ENCODE results near the gene PRDM15.

PRDM15 gene

GRCh38 chr21:41901782-41902181 lies 22.6 kb upstream of the PRDM15 start:
- H3K27ac ChIP-seq (ENCODE audit: poor library complexity, severe bottlenecking): no peak overlapping the region
- H3K27me3 ChIP-seq (ENCODE audit: insufficient read depth, poor library complexity, severe bottlenecking): no peaks in the 10 kb centered on the region
- H3K9me3 ChIP-seq (ENCODE audit: severe bottlenecking): no peaks in the 10 kb centered on the region
- no peak overlapping the region for H3K4me3 ChIP-seq (ENCODE audit: severe bottlenecking)
- TF ChIP-seq CTCF (IDR thresholded peaks at IDR 0.05; ENCODE audit: poor library complexity, severe bottlenecking): no peak
- ATAC-seq (ENCODE audit: low read depth) (no peak), DNase-seq (ENCODE audit: low spot score) (no peak)
- no peaks in the 10 kb centered on the region for H3K4me1 ChIP-seq (ENCODE audit: insufficient read depth, poor library complexity, severe bottlenecking)
- H3K36me3 ChIP-seq (ENCODE audit: low read depth): peaks cover 18% of the 10 kb centered on the region

- no peak for TF ChIP-seq CTCF (IDR thresholded peaks at IDR 0.05; ENCODE audit: poor library complexity, severe bottlenecking)
- ATAC-seq (ENCODE audit: low read depth) (no peak), DNase-seq (ENCODE audit: low spot score) (no peak)
- no peak overlapping the region for H3K4me3 ChIP-seq (ENCODE audit: severe bottlenecking)
- no peaks in the 10 kb centered on the region for H3K27me3 ChIP-seq (ENCODE audit: insufficient read depth, poor library complexity, severe bottlenecking)
- no peak overlapping the region for H3K27ac ChIP-seq (ENCODE audit: poor library complexity, severe bottlenecking)
- no peaks in the 10 kb centered on the region for H3K9me3 ChIP-seq (ENCODE audit: severe bottlenecking)
- no peaks in the 10 kb centered on the region for H3K4me1 ChIP-seq (ENCODE audit: insufficient read depth, poor library complexity, severe bottlenecking)
- peaks cover 18% of the 10 kb centered on the region for H3K36me3 ChIP-seq (ENCODE audit: low read depth)
Observed at GRCh38 chr21:41901099-41901498, 22.0 kb upstream of the PRDM15 start.

- Histone ChIP-seq H3K4me3 (ENCODE audit: severe bottlenecking) (no peak overlapping the region), H3K36me3 (ENCODE audit: low read depth) (peaks cover 24% of the 10 kb centered on the region), H3K27ac (ENCODE audit: poor library complexity, severe bottlenecking) (no peak overlapping the region), H3K4me1 (ENCODE audit: insufficient read depth, poor library complexity, severe bottlenecking) (peaks cover 1% of the 10 kb centered on the region), H3K9me3 (ENCODE audit: severe bottlenecking) (no peaks in the 10 kb centered on the region), H3K27me3 (ENCODE audit: insufficient read depth, poor library complexity, severe bottlenecking) (no peaks in the 10 kb centered on the region)
- DNase-seq (ENCODE audit: low spot score): no peak
- no peak for TF ChIP-seq CTCF (IDR thresholded peaks at IDR 0.05; ENCODE audit: poor library complexity, severe bottlenecking)
- no peak for ATAC-seq (ENCODE audit: low read depth)
Observed at GRCh38 chr21:41900401-41900800, 21.3 kb upstream of the PRDM15 start.

GRCh38 chr21:41899426-41900202 lies 20.5 kb upstream of the PRDM15 start:
- DNase-seq (ENCODE audit: low spot score): no peak
- H3K9me3 ChIP-seq (ENCODE audit: severe bottlenecking): no peaks in the 10 kb centered on the region
- ATAC-seq (ENCODE audit: low read depth): no peak
- H3K4me1 ChIP-seq (ENCODE audit: insufficient read depth, poor library complexity, severe bottlenecking): peaks cover 4% of the 10 kb centered on the region
- peaks cover 26% of the 10 kb centered on the region for H3K36me3 ChIP-seq (ENCODE audit: low read depth)
- no peak overlapping the region for H3K27ac ChIP-seq (ENCODE audit: poor library complexity, severe bottlenecking)
- no peaks in the 10 kb centered on the region for H3K27me3 ChIP-seq (ENCODE audit: insufficient read depth, poor library complexity, severe bottlenecking)
- no peak overlapping the region for H3K4me3 ChIP-seq (ENCODE audit: severe bottlenecking)
- TF ChIP-seq CTCF (IDR thresholded peaks at IDR 0.05; ENCODE audit: poor library complexity, severe bottlenecking): no peak

GRCh38 chr21:41898998-41899397 lies 19.9 kb upstream of the PRDM15 start:
- Histone ChIP-seq H3K4me3 (ENCODE audit: severe bottlenecking) (no peak overlapping the region), H3K36me3 (ENCODE audit: low read depth) (peaks cover 26% of the 10 kb centered on the region), H3K4me1 (ENCODE audit: insufficient read depth, poor library complexity, severe bottlenecking) (peaks cover 4% of the 10 kb centered on the region), H3K27me3 (ENCODE audit: insufficient read depth, poor library complexity, severe bottlenecking) (no peaks in the 10 kb centered on the region), H3K9me3 (ENCODE audit: severe bottlenecking) (no peaks in the 10 kb centered on the region), H3K27ac (ENCODE audit: poor library complexity, severe bottlenecking) (no peak overlapping the region)
- no peak for TF ChIP-seq CTCF (IDR thresholded peaks at IDR 0.05; ENCODE audit: poor library complexity, severe bottlenecking)
- DNase-seq (ENCODE audit: low spot score): no peak
- no peak for ATAC-seq (ENCODE audit: low read depth)
